GM12872 (cell line): ENCODE measurements around the gene PSMD11.
A peak's percentile ranks its signal among the peaks of the same experiment; 100 is the strongest.

Source experiments
- CTCF ChIP-seq: IDR thresholded peaks from 3 replicates; pipeline ENCODE4 v1.5.1; 2011; ENCODE audit warnings: low read depth, mild to moderate bottlenecking, low read length, moderate library complexity; ENCODE audit not compliant: insufficient read depth

The PSMD11 gene

DNA sequence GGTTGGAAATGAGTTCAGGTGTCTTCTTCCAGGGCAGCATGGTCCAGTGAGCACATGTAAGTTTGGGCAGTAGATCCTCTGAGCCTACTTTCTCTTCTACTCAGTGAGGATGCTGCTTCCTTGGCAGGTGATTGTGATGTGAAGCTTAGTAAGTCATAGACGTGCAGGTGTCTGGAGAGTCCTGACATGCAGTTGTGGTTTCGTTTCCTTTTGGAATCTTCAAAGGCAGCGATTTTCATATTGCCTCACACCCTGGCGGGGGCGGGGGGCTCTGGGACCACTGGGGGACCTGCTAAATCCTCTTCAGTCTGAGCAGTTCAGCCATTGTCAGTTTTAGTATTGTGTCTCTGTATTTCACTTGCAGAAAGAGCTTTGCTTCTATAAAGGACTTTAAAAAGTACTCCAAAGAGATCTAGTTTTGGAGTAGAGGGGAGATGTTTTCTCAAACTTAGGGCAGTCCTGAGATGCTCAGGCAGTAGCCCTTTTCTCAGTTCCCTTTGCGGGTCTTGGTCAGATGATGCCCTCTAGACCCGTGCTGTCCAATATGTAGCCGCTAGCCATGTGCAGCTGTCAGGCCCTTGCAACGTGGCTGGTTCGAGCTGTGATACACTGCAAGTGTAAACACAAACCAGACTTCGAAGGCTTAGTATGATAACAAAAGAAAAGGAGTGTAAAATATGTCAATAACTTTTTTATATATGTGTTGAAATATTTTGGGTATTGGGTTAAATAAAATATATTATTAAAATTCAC, 38.4 kb downstream of the PSMD11 start:
- TF ChIP-seq CTCF: no peak

DNA sequence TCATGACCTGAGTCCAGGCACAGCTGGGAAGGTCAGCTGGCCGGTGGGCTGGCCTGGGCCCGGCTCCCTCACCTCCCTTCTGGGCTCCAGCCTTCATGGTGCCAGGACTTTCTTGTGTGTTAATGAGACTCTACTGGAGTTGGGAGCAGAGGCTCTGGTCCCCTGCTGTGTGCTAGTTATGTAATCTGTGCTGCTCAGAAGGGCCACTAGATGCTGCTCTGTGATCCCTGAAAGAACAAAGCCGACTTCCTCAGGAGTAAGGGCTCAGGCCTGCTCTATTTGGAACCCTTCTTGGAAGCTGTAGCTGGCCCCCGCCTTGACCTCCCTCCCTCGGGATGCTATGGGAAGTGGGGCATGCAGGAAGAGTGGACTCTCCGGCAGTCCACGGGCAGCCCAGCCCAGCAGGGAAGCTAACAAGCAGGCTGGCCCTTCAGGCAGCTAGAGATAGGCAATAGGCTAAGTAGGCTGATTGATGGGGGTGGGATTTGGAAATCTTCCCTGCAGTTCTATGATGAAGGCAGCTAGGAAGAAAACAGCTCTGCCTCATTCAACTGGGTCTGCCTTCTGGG, 39.2 kb downstream of the PSMD11 start:
- TF ChIP-seq CTCF: peak; percentile 94

- no peak for TF ChIP-seq CTCF
Measured at GRCh38 chr17:32484041-32484461, 39.7 kb downstream of the PSMD11 start.

- TF ChIP-seq CTCF: no peak
Measured at GRCh38 chr17:32484628-32485027, 40.3 kb downstream of the PSMD11 start.

- TF ChIP-seq CTCF: no peak
Measured at GRCh38 chr17:32485261-32486110, 41.2 kb downstream of the PSMD11 start.

- no peak for TF ChIP-seq CTCF
Measured at GRCh38 chr17:32486111-32486700, 41.9 kb downstream of the PSMD11 start.
